Measurements from ENCODE around the gene LIPC. TPM values are rescaled to one million over a fixed set of nuclear protein-coding genes. Genes with fewer than 3 reads are reported as not detected.
A peak's percentile ranks its signal among the peaks of the same experiment; 100 is the strongest.

LIPC gene
- total RNA-seq, 1 donor from 2014 or later: 24.4 TPM

GRCh38 chr15:58427987-58428386 is 3.8 kb upstream of the LIPC start:
- DNase-seq (ENCODE audit: low spot score) (no peak), ATAC-seq (no peak)
- intact Hi-C loops (cut with DNase I): no loop called here

GRCh38 chr15:58430224-58430787 is 1.5 kb upstream of the LIPC start:
- no peak for DNase-seq (ENCODE audit: low spot score)
- intact Hi-C loops (cut with DNase I): no loop called here
- no peak for ATAC-seq

- no peak for DNase-seq (ENCODE audit: low spot score)
- intact Hi-C loops (cut with DNase I): no loop called here
- ATAC-seq: peak; percentile 41
Observed at GRCh38 chr15:58432401-58432800, 610 bp downstream of the LIPC start.

GRCh38 chr15:58433597-58434333 is 2.0 kb downstream of the LIPC start:
- ATAC-seq (peak; percentile 87), DNase-seq (ENCODE audit: low spot score) (no peak)
- intact Hi-C loops (cut with DNase I): no loop called here

- intact Hi-C loops (cut with DNase I): no loop called here
- ATAC-seq (no peak), DNase-seq (ENCODE audit: low spot score) (no peak)
Observed at GRCh38 chr15:58434334-58434875, 2.6 kb downstream of the LIPC start.

- ATAC-seq (no peak), DNase-seq (ENCODE audit: low spot score) (no peak)
- intact Hi-C loops (cut with DNase I): no loop called here
Observed at GRCh38 chr15:58436552-58436951, 4.8 kb downstream of the LIPC start.

GRCh38 chr15:58437531-58438105 is 5.8 kb downstream of the LIPC start:
- ATAC-seq (no peak), DNase-seq (ENCODE audit: low spot score) (no peak)
- intact Hi-C loops (cut with DNase I): no loop called here

GRCh38 chr15:58438111-58438510 is 6.3 kb downstream of the LIPC start:
- intact Hi-C loops (cut with DNase I): no loop called here
- ATAC-seq: no peak
- no peak for DNase-seq (ENCODE audit: low spot score)

GRCh38 chr15:58438956-58439355 is 7.2 kb downstream of the LIPC start:
- ATAC-seq (no peak), DNase-seq (ENCODE audit: low spot score) (no peak)
- intact Hi-C loops (cut with DNase I): no loop called here

GRCh38 chr15:58440158-58440910 is 8.5 kb downstream of the LIPC start:
- peak; percentile 80 for ATAC-seq
- no peak for DNase-seq (ENCODE audit: low spot score)
- intact Hi-C loops (cut with DNase I): no loop called here

GRCh38 chr15:58440922-58441321 is 9.1 kb downstream of the LIPC start:
- DNase-seq (ENCODE audit: low spot score) (no peak), ATAC-seq (no peak)
- intact Hi-C loops (cut with DNase I): no loop called here

- no peak for DNase-seq (ENCODE audit: low spot score)
- ATAC-seq: no peak
- intact Hi-C loops (cut with DNase I): no loop called here
Observed at GRCh38 chr15:58441376-58442070, 9.7 kb downstream of the LIPC start.

GRCh38 chr15:58442122-58442521 is 10.3 kb downstream of the LIPC start:
- intact Hi-C loops (cut with DNase I): no loop called here
- ATAC-seq: no peak
- no peak for DNase-seq (ENCODE audit: low spot score)

- ATAC-seq (no peak), DNase-seq (ENCODE audit: low spot score) (no peak)
- intact Hi-C loops (cut with DNase I): no loop called here
Observed at GRCh38 chr15:58443308-58443707, 11.5 kb downstream of the LIPC start.

- DNase-seq (ENCODE audit: low spot score) (no peak), ATAC-seq (no peak)
- intact Hi-C loops (cut with DNase I): no loop called here
Observed at GRCh38 chr15:58444056-58444455, 12.3 kb downstream of the LIPC start.

- intact Hi-C loops (cut with DNase I): no loop called here
- DNase-seq (ENCODE audit: low spot score) (no peak), ATAC-seq (no peak)
Observed at GRCh38 chr15:58444658-58445332, 13.0 kb downstream of the LIPC start.

- DNase-seq (ENCODE audit: low spot score): no peak
- intact Hi-C loops (cut with DNase I): no loop called here
- no peak for ATAC-seq
Observed at GRCh38 chr15:58445865-58446264, 14.1 kb downstream of the LIPC start.

GRCh38 chr15:58446521-58446920 is 14.7 kb downstream of the LIPC start:
- ATAC-seq (no peak), DNase-seq (ENCODE audit: low spot score) (no peak)
- intact Hi-C loops (cut with DNase I): no loop called here

All from sciatic nerve (tissue), 2 donors.